Measurements from ENCODE around the gene ADARB2. TPM values are rescaled to one million over a fixed set of nuclear protein-coding genes. Genes with fewer than 3 reads are reported as not detected.

Gene ADARB2
- total and polyA plus RNA-seq, 2 experiments from 2014 or later: 2.0 to 5.0 TPM

DNA sequence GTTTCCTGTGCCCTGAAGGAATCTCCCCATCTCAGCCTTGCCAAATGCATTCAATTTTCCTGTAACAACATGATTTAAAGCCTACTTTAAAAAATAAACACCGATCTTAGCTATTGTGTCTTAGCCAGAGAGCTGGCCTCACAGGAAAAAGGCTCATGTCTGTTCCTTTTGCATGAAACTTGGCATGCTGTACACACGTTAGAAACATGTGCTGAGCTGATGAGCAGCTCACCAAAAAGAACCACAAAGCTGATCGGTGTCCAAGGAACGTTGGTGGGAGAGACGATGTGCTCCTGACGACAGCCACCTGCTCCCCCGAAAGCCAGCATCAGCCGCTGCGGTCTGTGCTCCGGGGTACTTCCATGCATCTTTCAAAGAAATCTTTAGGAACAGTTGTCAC is 135.9 kb downstream of the ADARB2 start:
- Mint-ChIP-seq H3K27me3 (ENCODE audit: insufficient read depth, low read depth, poor library complexity) (peaks cover 5% of the 10 kb centered on the region), H3K4me3 (no peak overlapping the region), H3K36me3 (ENCODE audit: low read depth) (no peaks in the 10 kb centered on the region), H3K9me3 (no peaks in the 10 kb centered on the region), H3K27ac (no peak overlapping the region), H3K4me1 (peaks cover 6% of the 10 kb centered on the region)
- DNase-seq (ENCODE audit: low spot score) (no peak), ATAC-seq (no peak)
- Histone ChIP-seq H4K20me1 (replicated peaks; ENCODE audit: insufficient read depth) (no peaks in the 10 kb centered on the region), H3K4me1 (ENCODE audit: insufficient read depth) (no peaks in the 10 kb centered on the region; the same call in 1 of the 2 replicates), H3K79me2 (replicated peaks; ENCODE audit: insufficient read depth) (no peaks in the 10 kb centered on the region), H3K9me2 (ENCODE audit: insufficient read depth) (no peaks in the 10 kb centered on the region), H3K4me3 (no peak overlapping the region), H3F3A (replicated peaks; ENCODE audit: low read depth) (no peaks in the 10 kb centered on the region), H3K36me3 (ENCODE audit: insufficient read depth) (0 out of 2 replicates have a peak, but pooled peaks cover 4% of the 10 kb centered on the region), H3K27ac (ENCODE audit: low read depth) (no peak overlapping the region), H3K4me2 (no peak overlapping the region), H3K27me3 (ENCODE audit: insufficient read depth) (no peaks in the 10 kb centered on the region), H2AFZ (no peak overlapping the region)
- TF ChIP-seq JUNB (IDR thresholded peaks at IDR 0.05; ENCODE audit: unreplicated experiment) (no peak), ZNF114 (CRISPR knock-in tag; IDR thresholded peaks at IDR 0.05) (no peak), EZH2 (IDR thresholded peaks at IDR 0.05; ENCODE audit: low read depth, unreplicated experiment) (no peak), POLR2AphosphoS5 (IDR thresholded peaks at IDR 0.05; ENCODE audit: low read depth) (no peak), NANOG (IDR thresholded peaks at IDR 0.05; ENCODE audit: borderline replicate concordance) (no peak), EZH2phosphoT487 (IDR thresholded peaks at IDR 0.05; ENCODE audit: unreplicated experiment) (no peak), ZNF331 (CRISPR knock-in tag; IDR thresholded peaks at IDR 0.05; ENCODE audit: low read depth) (no peak), CREB1 (CRISPR knock-in tag; IDR thresholded peaks at IDR 0.05; ENCODE audit: low read depth) (no peak), STAT1 (IDR thresholded peaks at IDR 0.05; ENCODE audit: unreplicated experiment) (no peak)
- TF ChIP-seq, protein P1, sequence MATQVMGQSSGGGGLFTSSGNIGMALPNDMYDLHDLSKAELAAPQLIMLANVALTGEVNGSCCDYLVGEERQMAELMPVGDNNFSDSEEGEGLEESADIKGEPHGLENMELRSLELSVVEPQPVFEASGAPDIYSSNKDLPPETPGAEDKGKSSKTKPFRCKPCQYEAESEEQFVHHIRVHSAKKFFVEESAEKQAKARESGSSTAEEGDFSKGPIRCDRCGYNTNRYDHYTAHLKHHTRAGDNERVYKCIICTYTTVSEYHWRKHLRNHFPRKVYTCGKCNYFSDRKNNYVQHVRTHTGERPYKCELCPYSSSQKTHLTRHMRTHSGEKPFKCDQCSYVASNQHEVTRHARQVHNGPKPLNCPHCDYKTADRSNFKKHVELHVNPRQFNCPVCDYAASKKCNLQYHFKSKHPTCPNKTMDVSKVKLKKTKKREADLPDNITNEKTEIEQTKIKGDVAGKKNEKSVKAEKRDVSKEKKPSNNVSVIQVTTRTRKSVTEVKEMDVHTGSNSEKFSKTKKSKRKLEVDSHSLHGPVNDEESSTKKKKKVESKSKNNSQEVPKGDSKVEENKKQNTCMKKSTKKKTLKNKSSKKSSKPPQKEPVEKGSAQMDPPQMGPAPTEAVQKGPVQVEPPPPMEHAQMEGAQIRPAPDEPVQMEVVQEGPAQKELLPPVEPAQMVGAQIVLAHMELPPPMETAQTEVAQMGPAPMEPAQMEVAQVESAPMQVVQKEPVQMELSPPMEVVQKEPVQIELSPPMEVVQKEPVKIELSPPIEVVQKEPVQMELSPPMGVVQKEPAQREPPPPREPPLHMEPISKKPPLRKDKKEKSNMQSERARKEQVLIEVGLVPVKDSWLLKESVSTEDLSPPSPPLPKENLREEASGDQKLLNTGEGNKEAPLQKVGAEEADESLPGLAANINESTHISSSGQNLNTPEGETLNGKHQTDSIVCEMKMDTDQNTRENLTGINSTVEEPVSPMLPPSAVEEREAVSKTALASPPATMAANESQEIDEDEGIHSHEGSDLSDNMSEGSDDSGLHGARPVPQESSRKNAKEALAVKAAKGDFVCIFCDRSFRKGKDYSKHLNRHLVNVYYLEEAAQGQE (IDR thresholded peaks at IDR 0.05; ENCODE audit: unreplicated experiment): no peak
- TF ChIP-seq, protein P2, sequence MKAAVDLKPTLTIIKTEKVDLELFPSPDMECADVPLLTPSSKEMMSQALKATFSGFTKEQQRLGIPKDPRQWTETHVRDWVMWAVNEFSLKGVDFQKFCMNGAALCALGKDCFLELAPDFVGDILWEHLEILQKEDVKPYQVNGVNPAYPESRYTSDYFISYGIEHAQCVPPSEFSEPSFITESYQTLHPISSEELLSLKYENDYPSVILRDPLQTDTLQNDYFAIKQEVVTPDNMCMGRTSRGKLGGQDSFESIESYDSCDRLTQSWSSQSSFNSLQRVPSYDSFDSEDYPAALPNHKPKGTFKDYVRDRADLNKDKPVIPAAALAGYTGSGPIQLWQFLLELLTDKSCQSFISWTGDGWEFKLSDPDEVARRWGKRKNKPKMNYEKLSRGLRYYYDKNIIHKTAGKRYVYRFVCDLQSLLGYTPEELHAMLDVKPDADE (IDR thresholded peaks at IDR 0.05): no peak
- TF ChIP-seq, protein P3, sequence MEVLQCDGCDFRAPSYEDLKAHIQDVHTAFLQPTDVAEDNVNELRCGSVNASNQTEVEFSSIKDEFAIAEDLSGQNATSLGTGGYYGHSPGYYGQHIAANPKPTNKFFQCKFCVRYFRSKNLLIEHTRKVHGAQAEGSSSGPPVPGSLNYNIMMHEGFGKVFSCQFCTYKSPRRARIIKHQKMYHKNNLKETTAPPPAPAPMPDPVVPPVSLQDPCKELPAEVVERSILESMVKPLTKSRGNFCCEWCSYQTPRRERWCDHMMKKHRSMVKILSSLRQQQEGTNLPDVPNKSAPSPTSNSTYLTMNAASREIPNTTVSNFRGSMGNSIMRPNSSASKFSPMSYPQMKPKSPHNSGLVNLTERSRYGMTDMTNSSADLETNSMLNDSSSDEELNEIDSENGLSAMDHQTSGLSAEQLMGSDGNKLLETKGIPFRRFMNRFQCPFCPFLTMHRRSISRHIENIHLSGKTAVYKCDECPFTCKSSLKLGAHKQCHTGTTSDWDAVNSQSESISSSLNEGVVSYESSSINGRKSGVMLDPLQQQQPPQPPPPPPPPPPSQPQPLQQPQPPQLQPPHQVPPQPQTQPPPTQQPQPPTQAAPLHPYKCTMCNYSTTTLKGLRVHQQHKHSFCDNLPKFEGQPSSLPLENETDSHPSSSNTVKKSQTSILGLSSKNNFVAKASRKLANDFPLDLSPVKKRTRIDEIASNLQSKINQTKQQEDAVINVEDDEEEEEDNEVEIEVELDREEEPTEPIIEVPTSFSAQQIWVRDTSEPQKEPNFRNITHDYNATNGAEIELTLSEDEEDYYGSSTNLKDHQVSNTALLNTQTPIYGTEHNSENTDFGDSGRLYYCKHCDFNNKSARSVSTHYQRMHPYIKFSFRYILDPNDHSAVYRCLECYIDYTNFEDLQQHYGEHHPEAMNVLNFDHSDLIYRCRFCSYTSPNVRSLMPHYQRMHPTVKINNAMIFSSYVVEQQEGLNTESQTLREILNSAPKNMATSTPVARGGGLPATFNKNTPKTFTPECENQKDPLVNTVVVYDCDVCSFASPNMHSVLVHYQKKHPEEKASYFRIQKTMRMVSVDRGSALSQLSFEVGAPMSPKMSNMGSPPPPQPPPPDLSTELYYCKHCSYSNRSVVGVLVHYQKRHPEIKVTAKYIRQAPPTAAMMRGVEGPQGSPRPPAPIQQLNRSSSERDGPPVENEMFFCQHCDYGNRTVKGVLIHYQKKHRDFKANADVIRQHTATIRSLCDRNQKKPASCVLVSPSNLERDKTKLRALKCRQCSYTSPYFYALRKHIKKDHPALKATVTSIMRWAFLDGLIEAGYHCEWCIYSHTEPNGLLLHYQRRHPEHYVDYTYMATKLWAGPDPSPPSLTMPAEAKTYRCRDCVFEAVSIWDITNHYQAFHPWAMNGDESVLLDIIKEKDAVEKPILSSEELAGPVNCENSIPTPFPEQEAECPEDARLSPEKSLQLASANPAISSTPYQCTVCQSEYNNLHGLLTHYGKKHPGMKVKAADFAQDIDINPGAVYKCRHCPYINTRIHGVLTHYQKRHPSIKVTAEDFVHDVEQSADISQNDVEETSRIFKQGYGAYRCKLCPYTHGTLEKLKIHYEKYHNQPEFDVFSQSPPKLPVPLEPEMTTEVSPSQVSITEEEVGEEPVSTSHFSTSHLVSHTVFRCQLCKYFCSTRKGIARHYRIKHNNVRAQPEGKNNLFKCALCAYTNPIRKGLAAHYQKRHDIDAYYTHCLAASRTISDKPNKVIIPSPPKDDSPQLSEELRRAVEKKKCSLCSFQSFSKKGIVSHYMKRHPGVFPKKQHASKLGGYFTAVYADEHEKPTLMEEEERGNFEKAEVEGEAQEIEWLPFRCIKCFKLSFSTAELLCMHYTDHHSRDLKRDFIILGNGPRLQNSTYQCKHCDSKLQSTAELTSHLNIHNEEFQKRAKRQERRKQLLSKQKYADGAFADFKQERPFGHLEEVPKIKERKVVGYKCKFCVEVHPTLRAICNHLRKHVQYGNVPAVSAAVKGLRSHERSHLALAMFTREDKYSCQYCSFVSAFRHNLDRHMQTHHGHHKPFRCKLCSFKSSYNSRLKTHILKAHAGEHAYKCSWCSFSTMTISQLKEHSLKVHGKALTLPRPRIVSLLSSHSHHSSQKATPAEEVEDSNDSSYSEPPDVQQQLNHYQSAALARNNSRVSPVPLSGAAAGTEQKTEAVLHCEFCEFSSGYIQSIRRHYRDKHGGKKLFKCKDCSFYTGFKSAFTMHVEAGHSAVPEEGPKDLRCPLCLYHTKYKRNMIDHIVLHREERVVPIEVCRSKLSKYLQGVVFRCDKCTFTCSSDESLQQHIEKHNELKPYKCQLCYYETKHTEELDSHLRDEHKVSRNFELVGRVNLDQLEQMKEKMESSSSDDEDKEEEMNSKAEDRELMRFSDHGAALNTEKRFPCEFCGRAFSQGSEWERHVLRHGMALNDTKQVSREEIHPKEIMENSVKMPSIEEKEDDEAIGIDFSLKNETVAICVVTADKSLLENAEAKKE (CRISPR knock-in tag; IDR thresholded peaks at IDR 0.05): no peak
- TF ChIP-seq, protein P4, sequence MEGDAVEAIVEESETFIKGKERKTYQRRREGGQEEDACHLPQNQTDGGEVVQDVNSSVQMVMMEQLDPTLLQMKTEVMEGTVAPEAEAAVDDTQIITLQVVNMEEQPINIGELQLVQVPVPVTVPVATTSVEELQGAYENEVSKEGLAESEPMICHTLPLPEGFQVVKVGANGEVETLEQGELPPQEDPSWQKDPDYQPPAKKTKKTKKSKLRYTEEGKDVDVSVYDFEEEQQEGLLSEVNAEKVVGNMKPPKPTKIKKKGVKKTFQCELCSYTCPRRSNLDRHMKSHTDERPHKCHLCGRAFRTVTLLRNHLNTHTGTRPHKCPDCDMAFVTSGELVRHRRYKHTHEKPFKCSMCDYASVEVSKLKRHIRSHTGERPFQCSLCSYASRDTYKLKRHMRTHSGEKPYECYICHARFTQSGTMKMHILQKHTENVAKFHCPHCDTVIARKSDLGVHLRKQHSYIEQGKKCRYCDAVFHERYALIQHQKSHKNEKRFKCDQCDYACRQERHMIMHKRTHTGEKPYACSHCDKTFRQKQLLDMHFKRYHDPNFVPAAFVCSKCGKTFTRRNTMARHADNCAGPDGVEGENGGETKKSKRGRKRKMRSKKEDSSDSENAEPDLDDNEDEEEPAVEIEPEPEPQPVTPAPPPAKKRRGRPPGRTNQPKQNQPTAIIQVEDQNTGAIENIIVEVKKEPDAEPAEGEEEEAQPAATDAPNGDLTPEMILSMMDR (conservative IDR thresholded peaks at IDR 0.05; ENCODE audit: low read depth in 2 of 2): no peak
